ENCODE measurements around the gene KCNC4.

Gene KCNC4

GRCh38 chr1:110227774-110228173, 17.7 kb downstream of the KCNC4 start:
- no peaks in the 10 kb centered on the region for H3K9me3 ChIP-seq (ENCODE audit: control insufficient read depth, insufficient read depth, low read length)
- no peaks in the 10 kb centered on the region; the same call in 1 of the 2 replicates for H3K4me1 ChIP-seq (ENCODE audit: insufficient read depth, low read length)

GRCh38 chr1:110228381-110228780, 18.3 kb downstream of the KCNC4 start:
- no peaks in the 10 kb centered on the region for H3K9me3 ChIP-seq (ENCODE audit: control insufficient read depth, insufficient read depth, low read length)
- H3K4me1 ChIP-seq (ENCODE audit: insufficient read depth, low read length) = no peaks in the 10 kb centered on the region; the same call in 1 of the 2 replicates
- no peaks in the 10 kb centered on the region for H3K36me3 ChIP-seq (ENCODE audit: insufficient read depth, low read length)
- no peak overlapping the region for H3K9ac ChIP-seq (ENCODE audit: low read depth, low read length)

More at GRCh38 chr1:110227774-110228173, 17.7 kb downstream of the KCNC4 start:
- Histone ChIP-seq H3K9ac (ENCODE audit: low read depth, low read length) (no peak overlapping the region), H3K36me3 (ENCODE audit: insufficient read depth, low read length) (no peaks in the 10 kb centered on the region)

GRCh38 chr1:110228869-110229268, 18.8 kb downstream of the KCNC4 start:
- Histone ChIP-seq H3K9me3 (ENCODE audit: control insufficient read depth, insufficient read depth, low read length) (no peaks in the 10 kb centered on the region), H3K9ac (ENCODE audit: low read depth, low read length) (no peak overlapping the region), H3K36me3 (ENCODE audit: insufficient read depth, low read length) (no peaks in the 10 kb centered on the region), H3K4me1 (ENCODE audit: insufficient read depth, low read length) (no peaks in the 10 kb centered on the region; the same call in 1 of the 2 replicates)

- Histone ChIP-seq H3K9me3 (ENCODE audit: control insufficient read depth, insufficient read depth, low read length) (no peaks in the 10 kb centered on the region), H3K4me1 (ENCODE audit: insufficient read depth, low read length) (no peaks in the 10 kb centered on the region; the same call in 1 of the 2 replicates), H3K36me3 (ENCODE audit: insufficient read depth, low read length) (no peaks in the 10 kb centered on the region), H3K9ac (ENCODE audit: low read depth, low read length) (no peak overlapping the region)
Observed at GRCh38 chr1:110229348-110230001, 19.4 kb downstream of the KCNC4 start.

GRCh38 chr1:110230381-110231199, 20.5 kb downstream of the KCNC4 start:
- no peak overlapping the region for H3K9ac ChIP-seq (ENCODE audit: low read depth, low read length)
- peaks cover 3% of the 10 kb centered on the region; the same call in 1 of the 2 replicates for H3K4me1 ChIP-seq (ENCODE audit: insufficient read depth, low read length)
- no peaks in the 10 kb centered on the region for H3K36me3 ChIP-seq (ENCODE audit: insufficient read depth, low read length)
- H3K9me3 ChIP-seq (ENCODE audit: control insufficient read depth, insufficient read depth, low read length) = no peaks in the 10 kb centered on the region

GRCh38 chr1:110233861-110234260, 23.7 kb downstream of the KCNC4 start:
- Histone ChIP-seq H3K9me3 (ENCODE audit: control insufficient read depth, insufficient read depth, low read length) (no peaks in the 10 kb centered on the region), H3K36me3 (ENCODE audit: insufficient read depth, low read length) (no peaks in the 10 kb centered on the region), H3K4me1 (ENCODE audit: insufficient read depth, low read length) (peaks cover 3% of the 10 kb centered on the region; the same call in 1 of the 2 replicates), H3K9ac (ENCODE audit: low read depth, low read length) (no peak overlapping the region)

GRCh38 chr1:110234691-110235090, 24.6 kb downstream of the KCNC4 start:
- Histone ChIP-seq H3K9me3 (ENCODE audit: control insufficient read depth, insufficient read depth, low read length) (no peaks in the 10 kb centered on the region), H3K9ac (ENCODE audit: low read depth, low read length) (no peak overlapping the region), H3K4me1 (ENCODE audit: insufficient read depth, low read length) (peaks cover 3% of the 10 kb centered on the region; the same call in 1 of the 2 replicates), H3K36me3 (ENCODE audit: insufficient read depth, low read length) (no peaks in the 10 kb centered on the region)

- no peaks in the 10 kb centered on the region for H3K9me3 ChIP-seq (ENCODE audit: control insufficient read depth, insufficient read depth, low read length)
- no peak overlapping the region for H3K9ac ChIP-seq (ENCODE audit: low read depth, low read length)
- no peaks in the 10 kb centered on the region for H3K36me3 ChIP-seq (ENCODE audit: insufficient read depth, low read length)
- H3K4me1 ChIP-seq (ENCODE audit: insufficient read depth, low read length) = peaks cover 3% of the 10 kb centered on the region; the same call in 1 of the 2 replicates
Observed at GRCh38 chr1:110235181-110235833, 25.2 kb downstream of the KCNC4 start.

GRCh38 chr1:110235834-110236682, 25.9 kb downstream of the KCNC4 start:
- H3K9ac ChIP-seq (ENCODE audit: low read depth, low read length) = no peak overlapping the region
- no peaks in the 10 kb centered on the region for H3K9me3 ChIP-seq (ENCODE audit: control insufficient read depth, insufficient read depth, low read length)
- peaks cover 3% of the 10 kb centered on the region; the same call in 1 of the 2 replicates for H3K4me1 ChIP-seq (ENCODE audit: insufficient read depth, low read length)
- H3K36me3 ChIP-seq (ENCODE audit: insufficient read depth, low read length) = no peaks in the 10 kb centered on the region

- no peaks in the 10 kb centered on the region for H3K36me3 ChIP-seq (ENCODE audit: insufficient read depth, low read length)
- peaks cover 14% of the 10 kb centered on the region for H3K4me1 ChIP-seq (ENCODE audit: insufficient read depth, low read length)
- H3K9ac ChIP-seq (ENCODE audit: low read depth, low read length) = no peak overlapping the region
- H3K9me3 ChIP-seq (ENCODE audit: control insufficient read depth, insufficient read depth, low read length) = no peaks in the 10 kb centered on the region
Observed at GRCh38 chr1:110237386-110238152, 27.5 kb downstream of the KCNC4 start.

- no peaks in the 10 kb centered on the region for H3K9me3 ChIP-seq (ENCODE audit: control insufficient read depth, insufficient read depth, low read length)
- no peak overlapping the region for H3K9ac ChIP-seq (ENCODE audit: low read depth, low read length)
- H3K4me1 ChIP-seq (ENCODE audit: insufficient read depth, low read length) = peaks cover 24% of the 10 kb centered on the region
Observed at GRCh38 chr1:110239441-110240430, 29.6 kb downstream of the KCNC4 start.

GRCh38 chr1:110240476-110241210, 30.5 kb downstream of the KCNC4 start:
- Histone ChIP-seq H3K4me1 (ENCODE audit: insufficient read depth, low read length) (peaks cover 23% of the 10 kb centered on the region), H3K36me3 (ENCODE audit: insufficient read depth, low read length) (no peaks in the 10 kb centered on the region), H3K9me3 (ENCODE audit: control insufficient read depth, insufficient read depth, low read length) (no peaks in the 10 kb centered on the region), H3K9ac (ENCODE audit: low read depth, low read length) (no peak overlapping the region)

More at GRCh38 chr1:110239441-110240430, 29.6 kb downstream of the KCNC4 start:
- no peaks in the 10 kb centered on the region for H3K36me3 ChIP-seq (ENCODE audit: insufficient read depth, low read length)

All from ES-I3 (cell line).